Kidney epithelial cell (primary cell): Measurements from ENCODE around the gene ZNF219. TPM values are rescaled to one million over a fixed set of nuclear protein-coding genes. Genes with fewer than 3 reads are reported as not detected.

Experiments
- DNase-seq: peaks from one replicate; pipeline ENCODE4 v3.0.0-alpha.2; 2010; ENCODE audit warnings: low read depth
- H3K27me3 ChIP-seq: 2 replicates; pipeline ENCODE4 v1.6.0; 2011; ENCODE audit warnings: low read length; ENCODE audit not compliant: control insufficient read depth, insufficient read depth
- H3K36me3 ChIP-seq: 2 replicates; pipeline ENCODE4 v1.5.1; 2011; ENCODE audit warnings: low read length; ENCODE audit not compliant: control insufficient read depth, insufficient read depth
- H3K4me3 ChIP-seq: 2 replicates; pipeline ENCODE4 v1.5.1; 2011; ENCODE audit warnings: low read depth, mild to moderate bottlenecking, control low read depth, low read length
- total RNA-seq: library from RNA; depleted of rRNA; stranded (reverse); fragments of >200 nt; gene quantifications from 2 replicates; pipeline ENCODE4 v1.2.3, GENCODE V29; 2015
- TF ChIP-seq, protein P1 (sequence below): IDR thresholded peaks from 2 replicates; pipeline ENCODE4 v1.5.1; 2011; ENCODE audit warnings: mild to moderate bottlenecking, moderate library complexity, low read length, control low read depth, inconsistent platforms; ENCODE audit not compliant: insufficient read depth, poor library complexity, severe bottlenecking

Gene ZNF219
- total RNA-seq, 1 donor from 2014 or later: 25.5 TPM

DNA sequence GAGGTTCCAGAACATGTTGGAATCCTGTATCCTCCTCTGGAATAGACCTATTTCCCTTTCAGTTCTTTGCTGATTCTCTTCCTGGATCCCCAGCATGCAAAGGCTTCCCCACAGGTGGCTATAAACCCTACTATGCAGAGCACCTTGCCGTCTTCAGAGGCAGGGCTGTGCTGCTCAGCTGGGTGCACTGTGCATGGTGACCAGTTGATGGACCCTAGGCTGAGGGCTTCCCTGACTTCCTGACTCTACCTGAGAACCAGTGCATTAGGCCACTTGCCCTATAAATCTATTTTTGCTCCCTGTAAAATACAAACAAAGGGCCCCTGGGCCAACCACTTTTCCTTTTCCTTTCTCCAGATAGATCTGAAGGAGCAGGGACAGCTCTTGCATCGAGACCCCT lies 14.1 kb downstream of the ZNF219 start:
- TF ChIP-seq, protein P1, sequence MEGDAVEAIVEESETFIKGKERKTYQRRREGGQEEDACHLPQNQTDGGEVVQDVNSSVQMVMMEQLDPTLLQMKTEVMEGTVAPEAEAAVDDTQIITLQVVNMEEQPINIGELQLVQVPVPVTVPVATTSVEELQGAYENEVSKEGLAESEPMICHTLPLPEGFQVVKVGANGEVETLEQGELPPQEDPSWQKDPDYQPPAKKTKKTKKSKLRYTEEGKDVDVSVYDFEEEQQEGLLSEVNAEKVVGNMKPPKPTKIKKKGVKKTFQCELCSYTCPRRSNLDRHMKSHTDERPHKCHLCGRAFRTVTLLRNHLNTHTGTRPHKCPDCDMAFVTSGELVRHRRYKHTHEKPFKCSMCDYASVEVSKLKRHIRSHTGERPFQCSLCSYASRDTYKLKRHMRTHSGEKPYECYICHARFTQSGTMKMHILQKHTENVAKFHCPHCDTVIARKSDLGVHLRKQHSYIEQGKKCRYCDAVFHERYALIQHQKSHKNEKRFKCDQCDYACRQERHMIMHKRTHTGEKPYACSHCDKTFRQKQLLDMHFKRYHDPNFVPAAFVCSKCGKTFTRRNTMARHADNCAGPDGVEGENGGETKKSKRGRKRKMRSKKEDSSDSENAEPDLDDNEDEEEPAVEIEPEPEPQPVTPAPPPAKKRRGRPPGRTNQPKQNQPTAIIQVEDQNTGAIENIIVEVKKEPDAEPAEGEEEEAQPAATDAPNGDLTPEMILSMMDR: no peak
- Histone ChIP-seq H3K4me3 (no peak overlapping the region), H3K27me3 (no peaks in the 10 kb centered on the region), H3K36me3 (peaks cover 3% of the 10 kb centered on the region)
- DNase-seq: no peak

DNA sequence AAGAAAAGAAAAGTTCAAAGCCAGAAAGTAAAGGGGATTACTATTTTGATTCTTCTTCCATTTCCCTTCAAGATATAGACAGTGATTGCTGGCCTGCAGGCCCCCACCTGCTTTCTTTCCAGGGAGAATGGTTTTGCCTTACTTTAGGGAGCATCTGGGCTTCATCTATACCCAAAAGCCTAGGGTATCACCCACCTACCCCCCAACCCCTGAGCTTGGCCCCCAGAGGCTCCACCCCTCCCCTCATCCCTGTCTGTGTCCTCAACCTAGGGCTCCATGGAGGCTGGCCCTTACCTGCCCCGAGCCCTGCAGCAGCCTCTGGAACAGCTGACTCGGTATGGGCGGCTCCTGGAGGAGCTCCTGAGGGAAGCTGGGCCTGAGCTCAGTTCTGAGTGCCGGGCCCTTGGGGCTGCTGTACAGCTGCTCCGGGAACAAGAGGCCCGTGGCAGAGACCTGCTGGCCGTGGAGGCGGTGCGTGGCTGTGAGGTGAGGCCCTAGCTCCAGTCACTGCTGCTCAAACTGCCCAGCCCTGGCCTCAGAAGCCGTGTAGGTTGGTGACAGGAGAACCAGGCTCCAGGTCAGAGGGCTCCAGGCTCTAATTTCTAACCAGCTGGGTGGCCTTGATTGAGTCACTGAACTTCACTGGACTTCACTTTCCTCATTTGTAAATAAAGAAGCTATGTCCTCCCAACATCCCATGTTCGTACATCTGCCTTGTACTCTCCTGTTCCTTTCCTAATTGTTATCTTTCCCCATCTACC lies 14.7 kb downstream of the ZNF219 start:
- DNase-seq: no peak
- no peak overlapping the region for H3K4me3 ChIP-seq
- H3K27me3 ChIP-seq: no peaks in the 10 kb centered on the region
- TF ChIP-seq, protein P1: no peak
- peaks cover 3% of the 10 kb centered on the region for H3K36me3 ChIP-seq

DNA sequence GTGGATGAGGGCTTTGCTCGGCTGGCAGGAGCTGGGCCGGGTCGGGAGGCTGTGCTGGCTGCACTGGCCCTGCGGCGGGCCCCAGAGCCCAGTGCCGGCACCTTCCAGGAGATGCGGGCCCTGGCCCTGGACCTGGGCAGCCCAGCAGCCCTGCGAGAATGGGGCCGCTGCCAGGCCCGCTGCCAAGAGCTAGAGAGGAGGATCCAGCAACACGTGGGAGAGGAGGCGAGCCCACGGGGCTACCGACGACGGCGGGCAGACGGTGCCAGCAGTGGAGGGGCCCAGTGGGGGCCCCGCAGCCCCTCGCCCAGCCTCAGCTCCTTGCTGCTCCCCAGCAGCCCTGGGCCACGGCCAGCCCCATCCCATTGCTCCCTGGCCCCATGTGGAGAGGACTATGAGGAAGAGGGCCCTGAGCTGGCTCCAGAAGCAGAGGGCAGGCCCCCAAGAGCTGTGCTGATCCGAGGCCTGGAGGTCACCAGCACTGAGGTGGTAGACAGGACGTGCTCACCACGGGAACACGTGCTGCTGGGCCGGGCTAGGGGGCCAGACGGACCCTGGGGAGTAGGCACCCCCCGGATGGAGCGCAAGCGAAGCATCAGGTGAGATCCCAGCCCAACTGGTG lies 16.8 kb downstream of the ZNF219 start:
- DNase-seq: no peak
- TF ChIP-seq, protein P1: no peak
- no peak overlapping the region for H3K4me3 ChIP-seq
- peaks cover 4% of the 10 kb centered on the region for H3K36me3 ChIP-seq
- no peaks in the 10 kb centered on the region for H3K27me3 ChIP-seq

- no peak for DNase-seq
- Histone ChIP-seq H3K27me3 (no peaks in the 10 kb centered on the region), H3K4me3 (no peak overlapping the region), H3K36me3 (peaks cover 12% of the 10 kb centered on the region)
- TF ChIP-seq, protein P1: no peak
Measured at GRCh38 chr14:21078726-21079125, 19.7 kb downstream of the ZNF219 start.

DNA sequence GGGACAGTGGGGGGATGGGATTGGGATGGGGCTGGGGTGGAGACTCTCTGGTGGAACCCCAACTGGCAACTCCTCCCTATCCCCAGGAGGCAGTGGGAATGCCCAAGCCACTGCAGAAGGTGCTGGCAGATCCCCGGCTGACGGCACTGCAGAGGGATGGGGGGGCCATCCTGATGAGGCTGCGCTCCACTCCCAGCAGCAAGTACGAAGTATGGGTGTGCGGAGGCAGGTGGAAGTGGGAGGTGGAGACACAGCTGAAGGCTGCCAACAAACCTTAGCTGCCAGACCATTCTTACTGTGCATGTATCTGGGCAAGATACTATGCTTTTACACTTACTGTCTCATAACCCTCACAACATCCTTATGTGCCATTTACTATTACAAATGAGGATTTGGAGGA lies 20.2 kb downstream of the ZNF219 start:
- no peak overlapping the region for H3K4me3 ChIP-seq
- TF ChIP-seq, protein P1: no peak
- peaks cover 12% of the 10 kb centered on the region for H3K36me3 ChIP-seq
- no peak for DNase-seq
- H3K27me3 ChIP-seq: no peaks in the 10 kb centered on the region
